Thymus (tissue), 11 donors: Measurements from ENCODE around the gene FTO. TPM values are rescaled to one million over a fixed set of nuclear protein-coding genes. Genes with fewer than 3 reads are reported as not detected.

Source experiments
- DNase-seq, 9 donors: peaks; one replicate each; pipeline ENCODE4 v3.0.0-alpha.2; 2013; ENCODE audit warnings: low spot score in 9 of 9, low read depth in 6 of 9, missing footprints in 1 of 9
- H3K27ac ChIP-seq, 2 donors: one replicate each; pipeline ENCODE4 v1.5.1; 2013; ENCODE audit warnings: control low read depth in 1 of 2, low read depth in 1 of 2, low read length in 1 of 2, mild to moderate bottlenecking in 1 of 2, moderate library complexity in 1 of 2
- H3K27me3 ChIP-seq, 2 donors: one replicate each; pipeline ENCODE4 v1.5.1; 2013; ENCODE audit warnings: low read length in 1 of 2; ENCODE audit not compliant: control insufficient read depth in 2 of 2, insufficient read depth in 1 of 2
- H3K36me3 ChIP-seq, 2 donors: one replicate each; pipeline ENCODE4 v1.5.1; 2013; ENCODE audit warnings: low read length in 1 of 2, mild to moderate bottlenecking in 1 of 2, moderate library complexity in 1 of 2; ENCODE audit not compliant: control insufficient read depth in 2 of 2, insufficient read depth in 2 of 2
- H3K4me1 ChIP-seq, 2 donors: one replicate each; pipeline ENCODE4 v1.5.1; 2013; ENCODE audit warnings: low read length in 2 of 2; ENCODE audit not compliant: control insufficient read depth in 2 of 2, insufficient read depth in 2 of 2
- H3K4me3 ChIP-seq, 2 donors: one replicate each; pipeline ENCODE4 v1.5.1; 2013; ENCODE audit warnings: low read length in 2 of 2, control low read depth in 1 of 2, mild to moderate bottlenecking in 1 of 2
- H3K9me3 ChIP-seq, 2 donors: one replicate each; pipeline ENCODE4 v1.5.1; 2013; ENCODE audit warnings: low read length in 1 of 2, mild to moderate bottlenecking in 1 of 2; ENCODE audit not compliant: control insufficient read depth in 2 of 2, insufficient read depth in 1 of 2
- WGBS: extraction: QIAGEN DNeasy Blood & Tissue Kit; methylation state at CpG from one replicate; pipeline ENCODE4 v1.1.7; 2013; 5-methylcytosine and 5-hydroxymethylcytosine counted together
- polyA plus RNA-seq: library from polyadenylated mRNA; stranded (reverse); fragments of 200-250 nt; gene quantifications from one replicate; pipeline ENCODE4 v1.2.3, GENCODE V29; 2013
- total RNA-seq: library from RNA; stranded (reverse); fragments of 120-200 nt; gene quantifications from one replicate; pipeline ENCODE4 v1.2.4, GENCODE V29; 2013
- donor health status: healthy.

The FTO gene
- total and polyA plus RNA-seq, 2 donors: 13.7 to 34.5 TPM

DNA sequence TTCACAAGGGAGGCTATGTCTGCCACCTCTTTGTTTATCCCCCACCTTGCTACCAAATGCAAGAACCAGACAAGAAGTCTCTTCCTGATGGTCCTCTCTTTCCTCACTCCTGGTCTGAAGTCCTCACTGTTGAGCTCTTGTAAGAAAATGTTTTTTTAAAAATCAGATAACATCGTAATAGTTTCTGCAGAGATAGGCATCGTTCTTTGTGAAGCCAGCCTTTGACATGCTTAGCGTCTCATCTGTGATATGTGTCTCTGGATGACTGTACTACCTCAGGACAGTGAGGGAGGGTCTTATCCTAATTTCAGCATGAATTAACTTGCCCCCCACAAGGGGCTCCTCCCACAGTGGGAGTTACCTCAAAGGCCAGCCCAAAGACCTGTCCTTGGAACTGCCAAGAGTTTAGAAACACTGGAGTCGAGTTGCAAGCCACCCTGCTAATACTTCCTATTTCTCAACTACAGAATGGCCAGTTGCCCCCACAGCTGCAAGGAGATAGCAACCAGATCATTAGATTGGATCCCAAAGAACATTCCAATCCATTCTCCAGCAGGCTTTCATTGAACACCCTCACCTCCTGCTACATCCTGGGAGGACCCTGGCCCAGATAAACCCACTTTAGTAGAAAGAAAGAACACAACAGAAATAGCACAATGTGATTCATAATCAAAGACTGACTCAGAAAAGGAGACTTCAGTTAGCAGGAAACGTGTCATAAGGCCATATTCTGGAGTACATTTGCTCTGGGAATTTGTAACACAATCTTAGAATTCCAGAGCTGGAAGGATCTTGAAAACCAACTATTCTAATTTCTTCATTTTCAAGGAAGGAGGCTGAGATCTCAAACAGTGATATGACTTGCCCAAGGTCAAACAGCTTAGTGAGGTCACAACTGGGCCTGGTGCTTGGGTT, 431.7 kb downstream of the FTO start:
- H3K4me1 ChIP-seq: peaks cover 0 to 11% of the 10 kb centered on the region in 2 donors
- no peak overlapping the region for H3K27ac ChIP-seq
- no peaks in the 10 kb centered on the region for H3K36me3 ChIP-seq
- DNase-seq: no peak
- 90% methylated on average over 5 of the region's 5 CpGs for WGBS
- no peaks in the 10 kb centered on the region for H3K9me3 ChIP-seq
- H3K4me3 ChIP-seq: no peak overlapping the region
- H3K27me3 ChIP-seq: no peaks in the 10 kb centered on the region

DNA sequence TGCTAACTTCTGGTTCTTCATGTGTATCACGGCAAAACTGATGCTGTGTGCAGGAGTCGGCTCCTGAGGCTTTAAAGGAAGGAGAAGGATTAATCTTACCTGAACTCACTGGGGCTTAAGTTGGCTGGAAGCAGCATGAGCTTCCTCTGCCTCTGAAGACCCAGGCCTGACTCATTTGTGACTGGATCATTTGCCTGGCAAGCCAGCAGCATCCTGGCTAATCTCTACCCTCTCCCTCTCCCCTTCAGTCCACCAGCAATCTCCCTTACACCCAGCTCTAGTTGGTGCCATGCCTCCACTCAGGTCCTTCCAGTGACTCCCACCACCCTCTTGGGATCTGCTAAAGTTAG, 432.3 kb downstream of the FTO start:
- no peak overlapping the region for H3K27ac ChIP-seq
- no peak for DNase-seq
- H3K4me1 ChIP-seq: peaks cover 0 to 12% of the 10 kb centered on the region in 2 donors
- H3K9me3 ChIP-seq: no peaks in the 10 kb centered on the region
- H3K36me3 ChIP-seq: no peaks in the 10 kb centered on the region
- no peak overlapping the region for H3K4me3 ChIP-seq
- WGBS: 93% methylated on average over 2 of the region's 2 CpGs
- H3K27me3 ChIP-seq: no peaks in the 10 kb centered on the region

DNA sequence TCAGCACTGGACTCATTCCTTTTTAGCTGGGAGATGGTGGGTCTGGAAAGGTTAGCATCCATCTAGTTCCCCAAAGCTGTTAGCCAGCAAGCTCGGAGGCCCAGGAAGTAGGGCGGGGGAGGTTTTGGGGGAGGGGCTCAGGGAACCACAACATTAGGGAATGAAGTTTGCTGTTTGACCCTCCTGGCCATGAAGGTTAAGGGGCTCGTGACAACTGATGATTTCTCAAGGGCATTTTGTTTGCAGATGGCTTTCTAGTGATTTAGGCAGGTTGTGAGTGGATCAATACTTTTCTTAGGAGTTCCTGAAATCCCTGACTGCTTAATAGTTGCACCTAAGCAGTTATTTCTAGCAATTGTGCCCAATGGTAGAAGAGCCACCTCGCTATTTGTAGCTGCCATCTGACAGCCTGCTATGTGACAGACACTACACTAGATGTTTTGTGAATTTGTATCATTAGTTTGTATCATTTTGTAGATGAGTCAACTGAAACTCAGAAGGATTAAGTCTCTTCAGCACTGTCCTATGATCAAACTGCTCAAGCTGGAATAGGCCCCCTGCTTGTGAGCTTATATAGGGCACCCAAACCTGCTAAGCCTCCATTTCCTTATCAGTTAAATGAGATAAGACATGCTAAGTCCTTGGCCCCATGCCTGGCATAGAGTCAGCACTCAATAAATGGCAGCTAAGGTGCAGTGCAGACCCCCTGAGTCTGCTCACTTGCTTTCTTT, 436.3 kb downstream of the FTO start:
- peak in 1 of 9 donors; percentile 27 for DNase-seq
- no peaks in the 10 kb centered on the region for H3K9me3 ChIP-seq
- peaks cover 0 to 36% of the 10 kb centered on the region in 2 donors for H3K4me1 ChIP-seq
- no peak overlapping the region for H3K4me3 ChIP-seq
- no peak overlapping the region for H3K27ac ChIP-seq
- H3K36me3 ChIP-seq: no peaks in the 10 kb centered on the region
- WGBS: 81% methylated on average over 4 of the region's 4 CpGs
- no peaks in the 10 kb centered on the region for H3K27me3 ChIP-seq

DNA sequence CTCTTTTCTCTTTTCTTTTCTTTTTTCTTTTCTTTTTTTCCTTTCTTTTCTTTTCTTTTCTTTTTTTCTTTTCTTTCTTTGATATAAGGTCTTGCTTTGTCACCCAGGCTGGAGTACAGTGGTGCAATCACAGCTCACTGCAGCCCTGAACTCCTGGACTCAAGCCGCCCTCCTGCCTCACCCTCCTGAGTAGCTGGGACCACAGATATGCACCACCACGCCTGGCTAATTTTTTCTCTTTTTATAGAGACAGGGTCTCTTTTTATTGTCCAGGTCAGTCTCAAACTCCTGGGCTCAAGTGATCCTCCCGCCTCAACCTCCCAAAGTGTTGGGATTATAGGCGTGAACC, 436.8 kb downstream of the FTO start:
- no peak overlapping the region for H3K27ac ChIP-seq
- H3K4me3 ChIP-seq: no peak overlapping the region
- H3K9me3 ChIP-seq: no peaks in the 10 kb centered on the region
- H3K4me1 ChIP-seq: peaks cover 0 to 36% of the 10 kb centered on the region in 2 donors
- WGBS: 95% methylated on average over 4 of the region's 4 CpGs
- DNase-seq: no peak
- H3K27me3 ChIP-seq: no peaks in the 10 kb centered on the region
- no peaks in the 10 kb centered on the region for H3K36me3 ChIP-seq

DNA sequence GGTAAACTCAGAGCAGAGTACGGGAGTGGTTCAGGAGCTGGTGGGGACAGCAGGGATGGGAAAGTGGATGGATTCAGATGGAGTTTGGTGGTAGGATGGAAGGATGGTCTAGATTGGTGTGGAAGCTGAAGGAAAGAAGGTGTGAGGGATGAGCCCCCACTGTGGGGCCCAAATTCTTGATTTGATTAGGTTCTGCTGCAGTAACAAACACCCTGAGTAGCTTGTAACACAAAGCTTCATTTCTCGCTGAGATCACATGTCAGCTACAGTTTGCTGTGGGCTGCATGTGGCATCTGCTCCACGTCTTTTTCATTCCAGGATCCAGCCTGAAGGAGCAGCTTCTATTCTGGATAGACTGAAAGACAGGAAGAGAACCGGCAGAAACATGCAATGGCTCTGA, 438.8 kb downstream of the FTO start:
- DNase-seq: no peak
- 90% methylated on average over 4 of the region's 4 CpGs for WGBS
- Histone ChIP-seq H3K9me3 (no peaks in the 10 kb centered on the region), H3K27ac (peak overlapping the region in 1 of 2 donors; percentile 0), H3K4me3 (no peak overlapping the region), H3K4me1 (peaks cover 0 to 36% of the 10 kb centered on the region in 2 donors), H3K27me3 (no peaks in the 10 kb centered on the region), H3K36me3 (no peaks in the 10 kb centered on the region)

DNA sequence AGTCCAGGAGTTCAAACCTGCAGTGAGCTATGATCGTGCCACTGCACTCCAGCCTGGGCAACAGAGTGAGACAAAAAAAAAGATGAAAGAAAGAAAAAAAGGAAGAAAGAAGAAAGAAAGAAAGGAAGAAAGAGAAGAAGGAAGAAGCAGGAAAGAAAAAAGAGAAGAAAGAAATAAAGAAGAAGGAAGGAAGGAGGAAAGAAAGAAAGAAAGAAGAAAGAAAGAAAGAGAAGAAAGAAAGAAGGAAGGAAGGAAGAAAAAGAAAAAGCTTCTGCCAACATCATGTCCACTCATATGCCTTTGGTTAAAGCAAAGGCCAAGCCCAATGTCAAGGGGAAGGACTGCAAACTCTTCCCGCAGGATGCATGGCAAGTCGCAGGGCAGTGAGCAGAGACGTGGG, 439.5 kb downstream of the FTO start:
- 84% methylated on average over 4 of the region's 4 CpGs for WGBS
- Histone ChIP-seq H3K4me3 (no peak overlapping the region), H3K27me3 (no peaks in the 10 kb centered on the region), H3K4me1 (peaks cover 0 to 36% of the 10 kb centered on the region in 2 donors), H3K36me3 (no peaks in the 10 kb centered on the region), H3K27ac (peak overlapping the region in 1 of 2 donors; percentile 69), H3K9me3 (no peaks in the 10 kb centered on the region)
- no peak for DNase-seq

DNA sequence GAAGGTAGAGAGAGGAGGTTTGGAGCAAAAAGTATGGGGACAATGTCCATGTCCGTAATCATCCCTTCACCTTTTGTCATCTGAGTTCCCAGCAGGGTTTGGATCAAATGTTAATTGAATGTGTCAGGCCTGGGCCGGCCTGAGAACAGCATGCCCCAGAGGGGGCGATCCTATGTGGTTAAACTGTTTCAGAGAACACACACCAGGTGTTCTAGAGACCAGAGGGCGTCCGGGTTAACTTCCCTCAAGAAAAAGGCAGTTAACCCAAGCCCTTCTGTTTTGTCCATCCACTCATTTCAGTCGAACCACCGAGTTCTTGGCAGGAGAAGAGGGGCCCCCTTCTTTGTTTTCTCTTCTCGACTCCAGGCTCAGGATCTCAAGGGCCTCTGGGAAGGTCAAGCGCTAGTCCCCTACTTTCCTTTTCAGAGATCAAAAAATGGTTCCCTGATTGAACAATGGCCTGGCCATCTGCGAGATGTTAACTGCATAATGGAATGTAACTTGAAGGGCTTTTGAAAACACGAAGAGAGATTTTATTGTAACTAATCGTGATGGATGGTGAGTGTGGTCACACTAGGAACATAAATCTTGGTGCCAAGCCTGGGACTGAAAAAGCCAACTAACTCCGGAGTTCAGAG, 440.1 kb downstream of the FTO start:
- Histone ChIP-seq H3K4me1 (peaks cover 0 to 36% of the 10 kb centered on the region in 2 donors), H3K9me3 (no peaks in the 10 kb centered on the region), H3K27ac (peak overlapping the region in 1 of 2 donors; percentile 69), H3K36me3 (no peaks in the 10 kb centered on the region), H3K4me3 (no peak overlapping the region), H3K27me3 (no peaks in the 10 kb centered on the region)
- 25% methylated on average over 13 of the region's 13 CpGs for WGBS
- peak in 1 of 9 donors; percentile 51 for DNase-seq

DNA sequence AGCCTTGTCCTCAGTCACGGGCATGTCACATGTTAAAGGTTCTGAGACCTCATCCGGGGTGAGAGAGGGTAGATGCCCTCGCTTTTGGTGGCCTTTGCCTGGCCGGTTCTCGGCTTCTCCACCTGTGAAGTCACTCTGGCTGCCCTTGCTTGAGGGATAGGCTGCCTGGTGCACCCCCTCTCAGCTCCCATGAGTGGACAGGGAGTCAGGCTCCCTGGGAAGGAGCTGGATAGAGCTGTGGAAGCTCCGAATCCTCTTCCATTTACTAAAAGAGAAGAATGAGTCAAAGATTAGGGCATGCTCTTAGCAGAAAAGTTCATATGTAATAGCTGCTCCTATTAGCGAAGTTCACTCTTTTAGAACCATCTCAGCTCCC, 440.6 kb downstream of the FTO start:
- peak overlapping the region in 1 of 2 donors; percentile 69 for H3K27ac ChIP-seq
- H3K36me3 ChIP-seq: no peaks in the 10 kb centered on the region
- 85% methylated on average over 7 of the region's 7 CpGs for WGBS
- peaks cover 0 to 35% of the 10 kb centered on the region in 2 donors for H3K4me1 ChIP-seq
- H3K9me3 ChIP-seq: no peaks in the 10 kb centered on the region
- no peak for DNase-seq
- H3K4me3 ChIP-seq: no peak overlapping the region
- no peaks in the 10 kb centered on the region for H3K27me3 ChIP-seq

DNA sequence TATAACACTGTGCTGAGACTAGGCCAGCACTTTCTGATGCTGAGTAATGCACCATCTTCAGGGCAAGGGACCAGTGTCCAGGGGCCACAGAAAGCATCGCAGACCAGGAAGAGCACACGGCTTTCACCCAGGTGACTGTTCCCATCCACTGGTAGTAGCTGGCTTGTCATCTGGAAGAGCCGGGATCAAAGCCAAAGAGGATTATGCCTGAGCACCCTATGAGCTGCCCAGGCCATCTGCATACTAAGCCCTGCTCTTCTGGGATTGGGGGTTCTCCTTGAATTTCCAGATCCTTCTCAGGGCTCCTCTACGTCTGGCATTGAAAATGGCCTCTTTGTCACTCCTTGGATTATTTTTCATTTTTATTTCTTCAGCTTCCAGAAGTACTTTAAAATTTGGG, 441.9 kb downstream of the FTO start:
- no peaks in the 10 kb centered on the region for H3K27me3 ChIP-seq
- H3K4me3 ChIP-seq: no peak overlapping the region
- no peak overlapping the region for H3K27ac ChIP-seq
- no peaks in the 10 kb centered on the region for H3K9me3 ChIP-seq
- DNase-seq: no peak
- H3K4me1 ChIP-seq: peaks cover 0 to 24% of the 10 kb centered on the region in 2 donors
- H3K36me3 ChIP-seq: no peaks in the 10 kb centered on the region
- 84% methylated on average over 4 of the region's 4 CpGs for WGBS
